ENCODE measurements around the gene MPZ.
"Not testable (repeated sequence)": the region's sequence is repeated elsewhere in the genome, so short reads cannot be mapped to it uniquely, and the experiment has no call there.

The MPZ gene

DNA sequence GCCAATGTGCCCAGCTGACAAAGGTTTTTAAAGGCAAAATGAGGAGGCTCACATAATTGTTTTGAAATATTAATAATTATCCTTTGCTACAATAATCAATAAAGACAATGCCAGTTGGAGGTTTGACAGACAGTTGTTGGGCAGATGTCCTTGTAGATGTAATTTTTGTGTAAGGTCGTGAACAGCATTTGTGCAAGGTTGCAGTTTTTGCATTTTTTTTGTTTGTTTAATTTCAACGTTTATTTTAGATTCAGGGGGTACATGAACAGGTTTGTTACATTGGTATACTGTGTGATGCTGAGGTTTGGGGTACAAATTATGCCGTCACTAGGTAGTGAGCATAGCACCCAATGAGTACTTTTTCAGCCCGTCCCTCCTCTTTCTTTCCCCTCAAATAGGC, 9.3 kb downstream of the MPZ start:
- ATAC-seq: no peak
- no peak for DNase-seq

DNA sequence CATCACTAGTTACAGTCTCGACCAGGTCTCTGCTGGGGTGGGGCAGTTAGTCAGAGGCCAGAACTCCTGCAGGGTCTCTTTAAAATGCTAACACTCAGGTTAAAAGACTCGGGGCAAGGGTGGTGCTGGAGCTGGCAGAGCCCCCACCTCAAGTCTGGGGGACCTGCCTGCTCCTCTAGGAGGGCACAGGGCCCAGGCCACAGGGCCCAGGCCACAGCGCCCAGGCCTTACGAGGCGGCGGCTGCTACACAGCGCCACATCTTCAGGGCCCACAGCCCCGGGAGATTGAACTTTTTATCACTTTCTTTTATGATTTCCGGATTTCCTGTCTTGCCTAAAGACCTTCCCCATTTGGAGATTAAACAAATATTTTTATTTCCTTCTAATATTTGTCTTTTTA, 10.4 kb downstream of the MPZ start:
- ATAC-seq: no peak
- DNase-seq: no peak

DNA sequence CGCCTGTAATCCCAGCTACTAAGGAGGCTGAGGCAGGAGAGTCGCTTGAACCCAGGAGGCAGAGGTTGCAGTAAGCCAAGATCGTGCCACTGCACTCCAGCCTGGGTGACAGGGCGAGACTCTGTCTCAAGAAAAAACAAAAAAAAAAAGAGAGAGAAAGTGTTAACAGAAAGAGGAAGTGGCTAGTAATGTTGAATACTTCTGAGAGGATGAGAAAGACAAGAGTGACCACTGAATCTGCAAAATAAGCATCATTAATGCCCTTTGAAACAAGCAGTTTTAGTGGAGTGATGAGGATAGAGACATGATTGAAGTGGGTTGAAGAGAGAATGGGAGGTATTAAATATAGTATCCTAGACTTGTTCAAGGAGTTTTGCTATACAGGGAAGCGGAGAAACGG, 11.7 kb downstream of the MPZ start:
- ATAC-seq (no peak), DNase-seq (no peak)

DNA sequence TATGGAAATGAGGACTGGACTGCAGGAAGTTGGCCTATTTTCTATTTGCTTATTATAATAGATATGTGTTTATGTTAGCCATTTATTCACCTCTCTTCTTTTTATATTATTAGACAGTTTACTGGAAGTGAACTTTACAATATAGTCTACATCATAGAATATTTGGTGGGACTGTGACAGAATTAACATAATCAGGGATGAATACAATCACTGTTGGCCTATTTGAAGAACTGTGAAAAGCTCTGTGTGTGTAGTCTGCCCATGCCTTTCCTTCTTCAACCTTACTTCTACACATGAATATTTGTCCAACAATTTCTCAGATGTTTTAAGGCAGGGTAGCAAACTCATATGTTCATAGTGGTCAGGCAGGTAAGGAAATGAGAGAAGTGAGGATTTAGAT, 12.4 kb downstream of the MPZ start:
- DNase-seq (no peak), ATAC-seq (no peak)

DNA sequence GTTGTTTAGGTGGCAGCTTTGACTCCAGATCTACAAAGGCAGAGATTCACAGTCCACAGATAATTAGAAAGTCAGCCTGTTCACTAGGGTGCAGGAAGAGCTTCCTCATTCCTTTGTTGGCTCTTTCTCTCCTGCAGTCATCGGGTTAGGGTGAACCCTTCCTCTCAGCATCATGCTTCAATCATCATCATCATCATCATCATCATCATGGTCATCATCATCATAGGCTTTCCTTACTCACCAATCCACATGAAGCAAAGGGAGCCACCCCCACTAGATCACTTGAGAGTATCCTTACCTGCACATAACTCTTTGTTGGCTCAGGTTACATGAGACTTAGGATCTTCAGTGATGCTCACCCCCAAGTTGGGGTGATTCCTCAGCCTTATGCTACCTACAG, 19.0 kb downstream of the MPZ start:
- ATAC-seq: no peak
- no peak for DNase-seq

DNA sequence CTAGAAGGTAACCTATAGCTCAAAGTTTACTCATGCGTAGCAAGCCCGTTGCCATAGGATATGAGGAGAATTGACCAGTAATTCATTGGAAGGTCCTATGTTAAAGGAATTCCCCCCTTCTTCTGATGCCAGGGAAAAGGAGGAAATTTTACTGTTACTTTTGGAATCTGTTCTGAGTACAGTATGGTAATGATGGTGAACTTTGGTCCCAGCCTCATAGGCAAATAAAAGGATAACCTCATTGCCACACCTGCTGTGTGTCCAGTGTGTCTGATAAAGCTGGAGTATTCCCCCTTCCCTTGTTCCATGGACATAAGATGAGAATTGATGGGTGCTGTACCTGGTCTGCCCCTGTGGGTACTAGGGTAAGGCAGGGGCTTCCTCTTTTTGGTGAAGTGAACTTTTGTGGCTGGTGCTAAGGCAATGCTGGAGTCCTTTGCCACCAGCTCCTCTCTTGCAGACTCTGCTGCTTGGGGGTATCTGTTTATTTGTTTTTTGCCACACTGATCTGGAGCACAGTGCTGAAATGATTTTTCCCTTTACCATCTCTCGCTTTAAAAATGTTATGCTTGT, 22.2 kb downstream of the MPZ start:
- ATAC-seq: no peak
- DNase-seq: no peak

DNA sequence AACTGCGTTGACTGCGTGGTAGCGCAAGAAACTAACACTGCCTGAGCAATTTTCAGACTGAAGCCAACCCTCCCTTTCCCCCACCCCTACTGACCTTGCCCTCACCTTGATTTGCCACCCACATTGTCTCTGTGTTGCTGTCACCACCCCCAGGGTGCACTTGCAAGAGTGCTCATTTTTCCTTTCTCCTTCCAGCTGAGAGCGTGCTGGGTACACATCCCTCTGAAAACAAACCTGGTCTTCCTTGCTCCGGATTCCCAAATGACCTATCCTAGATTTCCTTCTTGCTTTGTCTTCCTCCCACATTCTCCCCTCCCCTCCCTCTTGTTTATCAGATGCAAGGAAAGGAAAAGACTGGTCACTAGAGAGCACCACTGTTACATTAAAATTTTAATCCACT, 24.2 kb downstream of the MPZ start:
- ATAC-seq: no peak
- no peak for DNase-seq

DNA sequence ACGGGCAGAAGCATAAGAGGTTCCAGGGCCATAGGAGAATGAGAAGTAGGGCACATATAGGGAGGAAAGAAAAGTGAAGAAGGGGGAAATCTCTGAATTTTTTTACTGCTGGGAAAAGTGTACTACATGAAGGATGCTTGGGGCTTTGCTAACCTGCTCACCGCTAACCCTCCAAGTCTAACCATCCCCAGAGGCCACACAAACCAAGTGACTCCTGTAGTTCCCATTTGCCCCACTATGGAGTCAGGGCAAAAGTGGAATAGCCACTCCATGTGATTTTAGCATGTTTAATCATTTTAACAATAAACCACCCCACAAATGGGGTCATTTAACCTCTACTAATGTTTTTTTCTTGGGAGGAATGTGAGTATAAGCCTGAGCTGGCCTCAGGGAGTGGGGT, 24.7 kb downstream of the MPZ start:
- ATAC-seq (no peak), DNase-seq (no peak)

DNA sequence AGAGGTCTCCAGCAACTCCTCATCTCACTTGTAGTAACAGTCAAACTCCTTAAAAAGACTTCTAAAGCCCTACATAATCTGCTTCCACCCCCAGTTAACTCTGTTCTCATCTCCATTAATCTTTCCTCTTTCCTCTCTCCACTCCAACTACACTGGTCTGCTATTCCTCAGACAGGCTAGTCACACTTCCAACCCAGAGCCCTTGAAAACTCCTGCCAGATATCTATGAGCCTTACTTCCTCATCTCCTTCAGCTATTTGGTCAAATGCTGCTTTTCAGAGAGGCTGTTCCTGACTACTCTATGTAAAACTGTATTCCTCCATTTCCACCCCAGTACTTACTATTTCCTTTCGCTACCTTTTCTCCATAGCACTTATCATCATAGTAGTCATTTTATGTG, 26.8 kb downstream of the MPZ start:
- ATAC-seq: no peak
- no peak for DNase-seq

DNA sequence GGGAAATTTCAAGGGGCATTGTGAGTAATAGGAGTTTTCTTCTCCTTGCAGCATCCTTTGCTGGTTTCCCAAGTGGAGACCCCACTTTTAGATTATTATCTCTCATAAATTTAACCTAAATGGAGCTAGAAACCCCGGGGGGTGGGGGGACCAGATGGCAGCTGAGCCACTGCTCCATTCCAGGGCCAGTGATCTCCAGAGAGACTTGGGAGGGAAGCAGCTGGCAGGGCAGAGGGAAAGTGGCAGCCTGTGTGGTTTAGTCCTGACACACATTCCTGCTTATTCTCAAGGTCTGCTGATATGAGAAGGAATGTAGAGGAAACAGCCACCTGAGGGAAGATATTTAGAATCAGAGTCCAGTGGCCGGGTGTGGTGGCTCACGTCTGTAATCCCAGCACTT, 34.9 kb downstream of the MPZ start:
- no peak for ATAC-seq

DNA sequence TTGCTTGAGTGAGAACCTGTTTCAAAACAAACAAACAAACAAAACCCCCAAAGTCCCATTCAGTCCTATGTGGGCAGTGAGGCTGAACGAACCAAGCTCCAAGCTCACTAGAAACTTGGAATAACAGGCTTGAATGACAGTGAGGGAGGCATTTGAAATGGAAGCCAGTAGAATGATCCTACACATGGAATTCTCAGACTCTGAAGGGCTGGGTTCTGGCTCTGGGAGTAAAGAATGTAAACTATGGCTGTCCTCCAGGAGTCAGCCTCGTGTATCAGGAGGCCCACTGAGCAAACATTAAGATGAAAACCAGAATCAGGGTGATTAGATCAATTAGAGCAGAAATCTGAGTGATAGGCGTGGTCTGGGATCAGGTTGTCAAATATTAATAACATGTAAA, 36.4 kb downstream of the MPZ start:
- ATAC-seq: no peak
- DNase-seq: no peak

More for the DNA sequence above, 34.9 kb downstream of the MPZ start:
- no peak for DNase-seq

DNA sequence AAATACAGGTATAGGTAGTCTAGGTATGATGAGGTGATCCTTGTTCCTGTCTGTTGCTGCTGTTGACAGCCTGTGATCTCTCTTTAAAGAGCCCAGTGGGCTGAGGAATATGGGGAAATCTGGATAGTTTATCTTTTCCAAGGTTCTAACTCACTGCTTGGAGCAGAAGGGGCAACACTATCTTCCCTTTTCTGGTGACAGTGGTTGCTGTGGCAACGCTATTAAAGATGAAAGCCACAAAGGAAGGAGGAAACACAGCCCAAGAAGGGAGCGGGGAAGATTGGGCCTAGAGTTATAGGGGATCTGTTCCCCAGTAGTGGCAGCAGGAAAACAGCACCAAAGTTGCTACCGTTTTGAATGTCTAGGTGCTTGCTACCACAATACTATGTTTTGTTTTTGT, 42.4 kb downstream of the MPZ start:
- no peak for DNase-seq
- no peak for ATAC-seq

DNA sequence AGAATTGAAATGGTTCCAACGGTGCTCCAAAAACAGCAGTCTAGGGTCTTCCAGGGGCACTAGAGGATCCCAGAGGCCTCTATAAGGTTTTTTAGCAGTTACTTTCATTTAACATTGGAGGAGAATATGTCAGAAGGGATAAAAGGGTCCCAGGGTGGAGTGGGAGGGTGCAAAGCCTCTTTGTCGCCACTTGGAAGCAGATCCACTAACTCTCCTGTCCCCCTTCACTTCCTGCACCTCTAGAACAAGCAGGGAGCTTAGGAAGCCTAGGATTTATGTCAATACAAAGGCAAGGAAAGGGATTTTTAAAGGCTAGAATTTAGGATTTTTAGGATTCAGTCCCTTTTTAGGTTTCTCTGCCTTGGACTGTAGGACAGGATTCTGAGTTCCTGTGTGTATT, 42.9 kb downstream of the MPZ start:
- DNase-seq: no peak
- ATAC-seq: no peak

DNA sequence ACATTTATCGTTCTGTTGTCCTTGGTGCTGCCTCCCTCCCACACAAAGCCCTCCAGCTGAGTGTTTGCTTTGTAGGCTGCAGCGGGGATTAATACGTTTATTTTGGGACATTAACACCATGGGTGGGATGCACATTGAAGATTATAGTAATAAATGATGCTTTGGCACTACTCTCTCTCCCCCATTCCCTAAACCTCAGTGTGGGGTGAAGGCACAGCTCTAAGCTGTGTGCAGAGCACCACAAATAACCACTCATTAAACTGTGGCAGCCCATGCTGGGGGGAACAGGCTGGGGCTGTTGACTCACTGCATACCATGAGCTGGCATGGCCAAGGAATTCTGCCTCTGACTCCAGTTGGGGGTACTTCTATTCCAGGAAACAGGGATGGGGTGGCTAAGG, 43.6 kb downstream of the MPZ start:
- DNase-seq: no peak
- ATAC-seq: no peak

DNA sequence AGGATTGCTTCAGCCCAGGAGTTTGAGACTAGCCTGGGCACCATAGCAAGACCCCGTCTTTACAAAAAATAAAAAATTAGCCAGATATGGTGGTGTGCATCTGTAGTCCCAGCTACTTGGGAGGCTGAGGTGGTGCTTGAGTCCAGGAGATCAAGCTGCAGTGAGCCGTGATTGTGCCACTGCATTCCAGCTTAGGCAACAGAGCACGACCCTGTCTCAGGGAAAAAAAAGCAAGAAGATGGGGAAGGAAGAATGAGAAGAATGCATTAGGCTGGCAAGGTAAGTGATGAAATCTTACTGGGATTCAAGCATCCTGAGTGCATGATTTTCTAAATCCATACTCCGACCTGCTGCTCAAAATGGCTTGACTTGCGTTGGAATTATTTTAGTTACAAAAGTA, 44.5 kb downstream of the MPZ start:
- ATAC-seq (no peak), DNase-seq (no peak)

DNA sequence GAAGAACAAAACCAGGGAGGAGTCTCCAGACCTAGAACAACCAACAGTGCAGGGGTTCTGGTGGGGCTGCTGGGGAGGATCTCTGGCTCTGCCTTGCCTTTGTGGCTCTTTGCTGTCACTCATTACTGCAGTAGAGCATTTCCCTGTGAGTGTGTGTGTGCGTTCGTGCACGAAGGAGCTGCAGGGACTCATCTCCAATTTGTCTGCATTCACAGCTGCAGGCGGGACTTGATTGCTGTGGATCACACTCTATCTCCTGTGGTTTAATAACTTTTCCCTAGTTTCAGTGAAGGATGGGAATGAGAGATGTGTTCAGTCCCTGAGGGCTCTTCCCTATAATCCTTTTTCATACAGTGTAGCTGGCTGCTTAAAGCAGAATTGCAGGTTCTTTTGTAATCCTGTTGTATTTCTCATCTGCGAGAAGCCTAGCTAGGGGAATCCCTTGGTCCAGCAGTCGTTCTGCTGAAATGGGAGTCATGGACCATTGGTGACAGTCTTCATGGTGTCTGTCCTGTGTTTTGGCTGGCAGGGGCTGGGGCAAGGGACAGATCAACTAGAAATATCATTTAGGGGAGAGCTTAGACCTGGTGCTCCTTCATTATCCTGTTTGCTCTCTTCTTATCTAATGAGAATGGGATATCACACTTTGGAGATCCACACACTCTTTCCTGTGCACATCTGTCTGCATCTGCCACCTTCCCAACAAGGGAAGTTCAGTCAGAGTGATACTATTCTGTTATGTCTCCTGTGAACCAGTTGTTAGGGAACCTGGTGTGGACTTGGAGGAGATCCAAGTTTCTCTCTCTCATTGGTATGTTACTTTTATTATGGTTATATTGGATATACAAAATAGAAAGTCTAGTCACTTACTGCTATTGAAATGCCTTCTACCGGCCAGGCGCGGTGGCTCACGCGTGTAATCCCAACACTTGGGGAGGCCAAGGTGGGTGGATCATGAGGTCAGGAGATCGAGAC, 48.2 kb downstream of the MPZ start:
- no peak for DNase-seq
- no peak for ATAC-seq

DNA sequence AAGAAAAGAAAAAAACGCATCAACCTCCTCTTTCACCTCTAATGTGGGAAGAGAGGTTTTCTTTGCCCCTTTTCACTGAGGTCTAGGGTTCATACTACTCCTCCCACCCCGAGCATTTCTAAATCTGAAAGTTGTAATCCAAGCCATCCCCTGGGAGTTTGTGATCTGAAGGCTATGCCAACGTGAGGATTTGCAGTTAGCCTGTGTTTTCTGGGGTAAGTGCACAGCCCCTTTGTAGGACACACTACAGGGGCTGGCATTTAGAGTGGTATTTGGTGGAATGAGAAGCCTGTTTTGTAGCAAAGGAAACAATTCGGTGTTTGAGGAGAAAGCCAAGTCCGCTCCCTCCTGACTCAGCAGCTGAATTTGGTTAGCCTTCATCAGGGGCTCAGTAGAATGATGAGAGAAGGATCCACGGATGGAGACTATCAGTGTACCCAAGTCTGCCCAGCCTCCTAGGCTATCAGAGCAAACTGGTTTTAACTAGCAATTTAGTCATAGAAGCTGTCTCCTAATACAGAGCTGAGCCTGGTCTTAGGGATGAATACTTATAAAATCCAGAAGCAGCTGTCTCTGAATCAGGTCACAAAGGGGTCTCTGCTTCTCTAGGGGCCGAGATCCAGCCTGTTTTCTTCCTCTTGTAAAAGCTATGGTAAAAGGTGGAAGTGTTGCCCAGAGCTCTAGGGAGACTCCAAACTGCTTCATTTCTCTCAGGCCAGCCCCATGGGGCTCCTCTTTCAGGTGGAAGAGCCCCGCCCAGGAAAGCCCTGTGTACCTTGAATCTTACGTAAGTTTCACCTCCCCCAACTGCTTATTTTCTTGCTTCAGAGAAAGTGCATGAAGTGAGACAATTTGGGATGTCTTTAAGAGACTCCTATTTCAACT, 49.1 kb downstream of the MPZ start:
- DNase-seq (no peak), ATAC-seq (no peak)

DNA sequence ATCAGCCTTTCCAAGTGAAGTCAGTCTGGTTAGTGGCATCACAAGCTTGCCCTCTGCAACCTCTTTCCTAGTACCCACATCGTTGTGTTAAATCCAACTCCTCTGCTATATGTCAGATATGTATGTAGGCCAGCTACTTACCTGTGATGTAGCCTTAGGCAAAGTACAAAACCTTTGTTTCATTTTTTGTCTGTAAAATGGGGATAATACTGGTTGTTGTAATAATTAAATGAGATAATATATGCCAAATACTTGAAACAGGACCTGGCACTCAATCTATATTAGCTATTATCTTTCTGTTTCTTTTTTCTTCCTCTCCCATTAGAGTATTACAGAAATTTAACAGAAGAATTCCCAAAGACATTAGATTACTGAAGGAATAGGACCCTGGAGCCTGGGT, 50.0 kb downstream of the MPZ start:
- no peak for ATAC-seq

DNA sequence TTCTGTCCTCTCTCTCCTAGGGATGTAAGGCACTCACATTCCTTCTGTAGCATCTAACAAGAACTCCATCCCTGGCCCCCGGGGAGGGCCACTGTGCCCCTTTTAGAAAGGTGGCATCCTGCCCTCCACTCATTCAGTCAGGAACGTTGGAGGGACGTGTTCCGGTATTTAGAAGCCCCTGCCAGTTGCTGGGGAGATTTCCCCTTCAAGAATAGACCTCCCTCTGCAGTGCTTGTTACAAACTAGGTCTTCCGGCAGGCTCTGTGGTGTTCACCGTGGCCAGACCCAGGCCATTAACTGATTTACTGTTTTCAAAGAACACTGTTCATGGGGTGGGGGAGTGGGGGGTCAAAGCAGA, 50.4 kb downstream of the MPZ start:
- ATAC-seq (no peak), DNase-seq (no peak)

More for the DNA sequence above, 50.0 kb downstream of the MPZ start:
- no peak for DNase-seq

DNA sequence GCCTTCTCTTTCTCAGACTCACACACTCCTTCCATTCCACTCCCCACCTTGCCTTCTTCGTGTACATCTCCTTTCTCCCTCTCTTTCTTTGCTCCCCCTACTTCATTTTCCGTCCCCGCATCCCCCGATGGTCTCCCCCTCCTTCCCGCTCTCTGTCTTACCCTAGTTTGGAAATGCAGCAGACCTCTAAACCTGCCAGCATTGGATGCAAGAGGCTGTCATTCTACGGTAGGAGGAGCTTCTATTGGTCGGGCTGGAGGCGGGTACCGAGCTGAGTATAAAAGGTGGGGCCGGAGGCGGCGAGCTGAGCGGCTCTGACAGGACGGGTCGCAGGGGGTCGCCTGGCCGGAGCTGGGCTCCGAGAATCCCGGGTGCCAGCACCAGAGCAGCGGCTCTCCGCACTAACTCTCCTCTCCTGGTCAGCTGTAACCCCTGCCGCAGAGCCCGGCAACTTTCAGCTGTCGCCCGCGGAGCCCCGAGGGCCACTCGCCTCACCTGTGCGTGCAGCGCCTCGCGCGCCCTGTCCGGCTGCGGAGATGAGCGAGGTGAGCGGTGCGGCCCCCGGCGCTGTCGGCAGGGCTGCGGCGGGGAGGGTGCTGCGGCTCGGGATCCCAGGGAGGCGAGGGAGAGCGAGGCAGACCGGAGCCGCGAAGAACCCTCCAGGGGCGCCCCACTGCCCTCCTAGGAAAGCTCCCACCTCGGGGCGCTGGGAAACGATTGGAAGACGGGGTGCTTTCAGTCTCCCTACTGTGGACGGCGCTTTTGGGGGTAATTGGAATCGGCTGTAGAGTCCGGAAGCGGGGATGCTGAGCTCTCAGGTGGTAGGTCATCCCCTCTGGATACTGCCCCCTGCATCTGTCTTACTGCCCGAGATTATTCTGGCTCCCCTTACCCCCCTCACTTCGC, 51.1 kb downstream of the MPZ start, which contains the start of gene PCP4L1:
TSS of gene PCP4L1 (plus strand) at position 307 of the 906 bp plus-strand sequence. CDS start at position 537, 230 bp downstream.
- DNase-seq (peak; percentile 44), ATAC-seq (peak; percentile 91)

DNA sequence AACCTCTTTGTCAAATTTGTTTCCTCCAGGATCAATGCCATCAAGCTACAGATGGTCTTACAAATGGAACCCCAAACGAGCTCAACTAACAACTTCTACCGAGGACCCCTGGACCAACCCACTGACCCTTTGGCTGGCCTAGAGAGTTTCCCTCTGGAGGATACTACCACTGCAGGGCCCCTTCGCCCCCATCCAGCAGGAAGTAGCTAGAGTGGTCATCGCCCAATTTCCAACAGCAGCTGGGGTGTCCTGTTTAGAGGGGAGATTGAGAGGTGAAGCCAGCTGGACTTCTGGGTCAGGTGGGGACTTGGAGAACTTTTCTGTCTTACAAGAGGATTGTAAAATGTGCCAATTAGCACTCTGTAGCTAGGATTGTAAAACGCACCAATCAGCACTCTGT, 52.7 kb downstream of the MPZ start:
- peak; percentile 14 for DNase-seq
- ATAC-seq: not testable (repeated sequence)
